IMR-90 (cell line): ENCODE measurements around the gene CCNI2. TPM values are rescaled to one million over a fixed set of nuclear protein-coding genes. Genes with fewer than 3 reads are reported as not detected.

Source experiments
- ATAC-seq: fragments of 200-7000 bp; cut with Tn5 transposase; 2 replicates; pipeline ENCODE4 v1.9.1; 2020; ENCODE audit warnings: low read depth, mild to moderate bottlenecking, moderate library complexity
- BruUV-seq: library from RNA; stranded (reverse); fragments of 400-500 nt; replicated peaks from 2 replicates; lab custom pipeline; 2021; lab: Mats Ljungman, UMichigan
- CTCF ChIA-PET: fragments of 300-600 bp; formaldehyde crosslinking; extraction: SDS; loops from one replicate; lab custom pipeline; 2021; ENCODE audit warnings: antibody characterized with exemption; lab: Yijun Ruan, JAX
- POLR2A ChIA-PET: fragments of 300-600 bp; sonication (Branson Sonifier 250); formaldehyde crosslinking; loops from one replicate; lab custom pipeline; 2022; ENCODE audit warnings: antibody characterized with exemption; ENCODE audit not compliant: unreplicated experiment; lab: Charles Lee
- DNase-seq: peaks from one replicate; pipeline ENCODE4 v3.0.0; 2013
- H2AFZ ChIP-seq: replicated peaks from 2 replicates; pipeline ENCODE3; 2013; ENCODE audit warnings: low read length, mild to moderate bottlenecking; ENCODE audit not compliant: poor library complexity
- H2AK5ac ChIP-seq: 2 replicates; pipeline ENCODE4 v1.6.1; 2013; ENCODE audit warnings: low read depth, low read length, inconsistent platforms
- H2AK9ac ChIP-seq: replicated peaks from 2 replicates; pipeline ENCODE3; 2013; ENCODE audit warnings: mild to moderate bottlenecking, low read depth, low read length, moderate library complexity; ENCODE audit not compliant: poor library complexity
- H2BK120ac ChIP-seq: 2 replicates; pipeline ENCODE4 v1.6.1; 2013; ENCODE audit warnings: low read depth, low read length, inconsistent platforms
- H2BK15ac ChIP-seq: 3 replicates; pipeline ENCODE4 v1.6.1; 2013; ENCODE audit warnings: low read depth, low read length, inconsistent platforms
- H2BK20ac ChIP-seq: 2 replicates; pipeline ENCODE4 v1.6.1; 2013; ENCODE audit warnings: low read depth, mild to moderate bottlenecking, inconsistent platforms, low read length, moderate library complexity
- H2BK5ac ChIP-seq: 2 replicates; pipeline ENCODE4 v1.6.1; 2013; ENCODE audit warnings: mild to moderate bottlenecking, low read depth, low read length, inconsistent platforms; ENCODE audit not compliant: poor library complexity, severe bottlenecking
- H3K14ac ChIP-seq: replicated peaks from 2 replicates; pipeline ENCODE4 v1.6.1; 2013; ENCODE audit warnings: low read depth, low read length, inconsistent platforms
- H3K18ac ChIP-seq: 2 replicates; pipeline ENCODE4 v1.6.1; 2013; ENCODE audit warnings: low read depth, low read length, control low read depth
- H3K23ac ChIP-seq: 2 replicates; pipeline ENCODE4 v1.6.1; 2013; ENCODE audit warnings: low read depth, low read length, inconsistent platforms
- H3K27ac ChIP-seq: 2 replicates; pipeline ENCODE4 v1.5.1; 2013; ENCODE audit warnings: mild to moderate bottlenecking, control low read depth, low read length; ENCODE audit not compliant: insufficient read depth
- H3K27me3 ChIP-seq: 2 replicates; pipeline ENCODE4 v1.6.1; 2013; ENCODE audit warnings: low read length; ENCODE audit not compliant: control insufficient read depth, insufficient read depth
- H3K36me3 ChIP-seq: 2 replicates; pipeline ENCODE4 v1.6.1; 2013; ENCODE audit warnings: low read length, mixed read lengths; ENCODE audit not compliant: control insufficient read depth, insufficient read depth
- H3K4ac ChIP-seq: 2 replicates; pipeline ENCODE4 v1.6.1; 2013; ENCODE audit warnings: low read depth, low read length, inconsistent platforms
- H3K4me1 ChIP-seq: 2 replicates; pipeline ENCODE4 v1.6.1; 2013; ENCODE audit warnings: low read length, mixed read lengths; ENCODE audit not compliant: control insufficient read depth, insufficient read depth
- H3K4me2 ChIP-seq: 2 replicates; pipeline ENCODE4 v1.6.1; 2013; ENCODE audit warnings: low read depth, mild to moderate bottlenecking, control low read depth, low read length, moderate library complexity
- H3K4me3 ChIP-seq: 2 replicates; pipeline ENCODE4 v1.5.1; 2013; ENCODE audit warnings: low read depth, mild to moderate bottlenecking, control low read depth, low read length, moderate library complexity; ENCODE audit not compliant: insufficient read depth
- H3K56ac ChIP-seq: 2 replicates; pipeline ENCODE4 v1.6.1; 2013; ENCODE audit warnings: low read length, inconsistent platforms; ENCODE audit not compliant: insufficient read depth; ENCODE audit errors: extremely low read depth
- H3K79me1 ChIP-seq, 2 experiments: 2 replicates each; pipeline ENCODE4 v1.6.1; 2013; ENCODE audit warnings: low read length in 2 of 2, inconsistent platforms in 1 of 2, low read depth in 1 of 2
- H3K9ac ChIP-seq: 2 replicates; pipeline ENCODE4 v1.6.1; 2013; ENCODE audit warnings: low read depth, low read length, control low read depth
- H3K9me1 ChIP-seq: 2 replicates; pipeline ENCODE4 v1.6.1; 2013; ENCODE audit warnings: low read length, inconsistent platforms; ENCODE audit not compliant: insufficient read depth
- H3K9me3 ChIP-seq: 2 replicates; pipeline ENCODE4 v1.6.1; 2013; ENCODE audit warnings: low read length; ENCODE audit not compliant: control insufficient read depth, insufficient read depth
- H4K20me1 ChIP-seq: 2 replicates; pipeline ENCODE4 v1.6.1; 2013; ENCODE audit warnings: low read length, inconsistent platforms; ENCODE audit not compliant: insufficient read depth
- H4K5ac ChIP-seq: 2 replicates; pipeline ENCODE4 v1.6.1; 2013; ENCODE audit warnings: mild to moderate bottlenecking, low read depth, low read length, control low read depth
- H4K8ac ChIP-seq, 2 experiments: 2 replicates each; pipeline ENCODE4 v1.6.1; 2013; ENCODE audit warnings: low read depth in 2 of 2, low read length in 2 of 2, control low read depth in 1 of 2, inconsistent platforms in 1 of 2
- H4K91ac ChIP-seq: 2 replicates; pipeline ENCODE4 v1.6.1; 2013; ENCODE audit warnings: low read depth, low read length, inconsistent platforms; ENCODE audit not compliant: insufficient read depth
- BHLHE40 ChIP-seq: fragments of 150-350 bp; IDR thresholded peaks from 2 replicates; pipeline ENCODE4 v1.6.1; 2016; ENCODE audit warnings: mild to moderate bottlenecking, low read depth, low read length
- CEBPB ChIP-seq: IDR thresholded peaks from 2 replicates; pipeline ENCODE4 v1.6.1; 2012; ENCODE audit warnings: low read depth, low read length, improper control_type of control experiment
- MAZ ChIP-seq: IDR thresholded peaks from 2 replicates; pipeline ENCODE4 v1.6.1; 2012; ENCODE audit warnings: low read depth, mild to moderate bottlenecking, low read length, improper control_type of control experiment, moderate library complexity, borderline replicate concordance
- RCOR1 ChIP-seq: IDR thresholded peaks from 2 replicates; pipeline ENCODE4 v1.6.1; 2012; ENCODE audit warnings: mild to moderate bottlenecking, low read length, improper control_type of control experiment; ENCODE audit not compliant: insufficient replicate concordance
- RFX5 ChIP-seq: IDR thresholded peaks from 2 replicates; pipeline ENCODE4 v1.8.0; 2012; ENCODE audit warnings: low read depth, mild to moderate bottlenecking, low read length, moderate library complexity
- SMC3 ChIP-seq: fragments of 150-350 bp; IDR thresholded peaks from 2 replicates; pipeline ENCODE4 v1.6.1; 2016; ENCODE audit warnings: low read depth, mild to moderate bottlenecking, antibody characterized with exemption, low read length, moderate library complexity
- WGBS, 2 experiments: methylation state at CpG; one replicate each; pipeline versions ENCODE4 v1.1.5 to v1.1.7; 2013; ENCODE audit warnings: missing lambda C conversion rate in 2 of 2; ENCODE audit not compliant: insufficient read length in 1 of 2; ENCODE audit errors: extremely low coverage in 2 of 2; 5-methylcytosine and 5-hydroxymethylcytosine counted together
- dilution Hi-C: fragments of 300-500 bp; cut with HindIII; formaldehyde crosslinking; loops from one replicate; pipeline ENCODE4 v1.14.3; 2018; ENCODE audit warnings: low sequenced_read_pairs; ENCODE audit not compliant: unreplicated experiment
- in situ Hi-C: fragments of 300-500 bp; cut with MboI; formaldehyde crosslinking; loops from 3 replicates; pipeline ENCODE4 v1.14.3; 2019; ENCODE audit warnings: low sequenced_read_pairs, inconsistent platforms, mixed read lengths
- intact Hi-C: fragments of 100-400 bp; cut with micrococcal nuclease; formaldehyde crosslinking; loops from 2 replicates; pipeline ENCODE4 v1.10.0; 2022
- polyA plus RNA-seq, 3 experiments: library from polyadenylated mRNA; depleted of rRNA; stranded (reverse); fragments of >200 nt; gene quantifications; 2 replicates each; pipeline ENCODE4 v1.2.3, GENCODE V29; 2012; ENCODE audit warnings: low replicate concordance in 1 of 3
- total RNA-seq: library from RNA; depleted of rRNA; stranded (reverse); fragments of >200 nt; gene quantifications from 2 replicates; pipeline ENCODE4 v1.2.3, GENCODE V29; 2012
- TF ChIP-seq, protein P1 (sequence below): fragments of 150-350 bp; IDR thresholded peaks from 2 replicates; pipeline ENCODE4 v1.6.1; 2017; ENCODE audit warnings: mild to moderate bottlenecking, antibody characterized with exemption, low read length, low read depth

Gene CCNI2
- total and polyA plus RNA-seq, 2 of the 4 experiments (the other 2 are of a cell fraction), result not detected

- Histone ChIP-seq H2BK120ac (no peak overlapping the region), H4K20me1 (no peaks in the 10 kb centered on the region), H4K5ac (no peak overlapping the region), H3K9me3 (no peaks in the 10 kb centered on the region), H2BK5ac (no peak overlapping the region), H3K18ac (no peak overlapping the region), H4K8ac (no peak overlapping the region), H3K79me1 (no peaks in the 10 kb centered on the region), H3K36me3 (no peaks in the 10 kb centered on the region), H3K14ac (no peak overlapping the region), H3K4me2 (no peak overlapping the region), H4K91ac (no peak overlapping the region), H3K23ac (no peak overlapping the region), H2BK20ac (no peak overlapping the region), H2AK5ac (no peak overlapping the region; the same call in 1 of the 2 replicates), H3K56ac (no peak overlapping the region), H3K27me3 (no peaks in the 10 kb centered on the region), H3K4me1 (peaks cover 13% of the 10 kb centered on the region), H2AFZ (no peak overlapping the region), H3K27ac (no peak overlapping the region), H3K4ac (no peak overlapping the region), H3K9me1 (no peaks in the 10 kb centered on the region; the same call in 1 of the 2 replicates), H3K9ac (no peak overlapping the region), H2AK9ac (no peak overlapping the region), H2BK15ac (no peak overlapping the region), H3K4me3 (no peak overlapping the region)
- in situ Hi-C loops, result no loop called here
- TF ChIP-seq, protein P1, sequence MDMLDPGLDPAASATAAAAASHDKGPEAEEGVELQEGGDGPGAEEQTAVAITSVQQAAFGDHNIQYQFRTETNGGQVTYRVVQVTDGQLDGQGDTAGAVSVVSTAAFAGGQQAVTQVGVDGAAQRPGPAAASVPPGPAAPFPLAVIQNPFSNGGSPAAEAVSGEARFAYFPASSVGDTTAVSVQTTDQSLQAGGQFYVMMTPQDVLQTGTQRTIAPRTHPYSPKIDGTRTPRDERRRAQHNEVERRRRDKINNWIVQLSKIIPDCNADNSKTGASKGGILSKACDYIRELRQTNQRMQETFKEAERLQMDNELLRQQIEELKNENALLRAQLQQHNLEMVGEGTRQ, result no peak
- TF ChIP-seq RFX5, result no peak
- TF ChIP-seq RCOR1, result no peak
- no peak for TF ChIP-seq CEBPB
- TF ChIP-seq SMC3, result no peak
- TF ChIP-seq MAZ, result no peak
- no peak for TF ChIP-seq BHLHE40
- intact Hi-C loops, result no loop called here
- dilution Hi-C loops, result no loop called here
- ATAC-seq (no peak), DNase-seq (no peak)
- BruUV-seq, result no TSS peak
- ChIA-PET CTCF (no interaction called here), POLR2A (no interaction called here)
- no CpG with 5 or more reads among the region's 4 CpGs for whole genome bisulfite sequencing, 2 experiments
Observed at GRCh38 chr5:132785864-132786263, 38.6 kb downstream of the CCNI2 start.
